Body of pancreas (tissue), 4 donors: ENCODE measurements around the gene CX3CL1.

ENCODE experiments used
- CTCF ChIP-seq, 7 experiments: fragments of 450-650 bp in 4 of 7; fragments of 200-600 bp in 3 of 7; sonication (generic) in 3 of 7; IDR thresholded peaks; one replicate each; pipeline ENCODE4 v1.5.1; 2016 to 2019; ENCODE audit warnings: antibody characterized with exemption in 7 of 7
- POLR2A ChIP-seq, 3 donors: fragments of 450-650 bp; IDR thresholded peaks; one replicate each; pipeline ENCODE4 v1.6.1; 2016; ENCODE audit warnings: antibody characterized with exemption in 3 of 3, mild to moderate bottlenecking in 2 of 3

DNA sequence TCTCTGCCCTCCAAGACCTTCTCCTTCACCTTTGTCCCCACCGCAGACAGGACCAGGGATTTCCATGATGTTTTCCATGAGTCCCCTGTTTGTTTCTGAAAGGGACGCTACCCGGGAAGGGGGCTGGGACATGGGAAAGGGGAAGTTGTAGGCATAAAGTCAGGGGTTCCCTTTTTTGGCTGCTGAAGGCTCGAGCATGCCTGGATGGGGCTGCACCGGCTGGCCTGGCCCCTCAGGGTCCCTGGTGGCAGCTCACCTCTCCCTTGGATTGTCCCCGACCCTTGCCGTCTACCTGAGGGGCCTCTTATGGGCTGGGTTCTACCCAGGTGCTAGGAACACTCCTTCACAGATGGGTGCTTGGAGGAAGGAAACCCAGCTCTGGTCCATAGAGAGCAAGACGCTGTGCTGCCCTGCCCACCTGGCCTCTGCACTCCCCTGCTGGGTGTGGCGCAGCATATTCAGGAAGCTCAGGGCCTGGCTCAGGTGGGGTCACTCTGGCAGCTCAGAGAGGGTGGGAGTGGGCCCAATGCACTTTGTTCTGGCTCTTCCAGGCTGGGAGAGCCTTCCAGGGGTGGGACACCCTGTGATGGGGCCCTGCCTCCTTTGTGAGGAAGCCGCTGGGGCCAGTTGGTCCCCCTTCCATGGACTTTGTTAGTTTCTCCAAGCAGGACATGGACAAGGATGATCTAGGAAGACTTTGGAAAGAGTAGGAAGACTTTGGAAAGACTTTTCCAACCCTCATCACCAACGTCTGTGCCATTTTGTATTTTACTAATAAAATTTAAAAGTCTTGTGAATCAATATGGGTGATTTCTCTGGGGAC is 12.2 kb downstream of the CX3CL1 start:
- TF ChIP-seq CTCF (IDR thresholded peaks at IDR 0.05), result no peak
- no peak for TF ChIP-seq POLR2A (IDR thresholded peaks at IDR 0.05)
